ENCODE data around the gene CDC14B.
A peak's percentile ranks its signal among the peaks of the same experiment; 100 is the strongest.

Gene CDC14B

DNA sequence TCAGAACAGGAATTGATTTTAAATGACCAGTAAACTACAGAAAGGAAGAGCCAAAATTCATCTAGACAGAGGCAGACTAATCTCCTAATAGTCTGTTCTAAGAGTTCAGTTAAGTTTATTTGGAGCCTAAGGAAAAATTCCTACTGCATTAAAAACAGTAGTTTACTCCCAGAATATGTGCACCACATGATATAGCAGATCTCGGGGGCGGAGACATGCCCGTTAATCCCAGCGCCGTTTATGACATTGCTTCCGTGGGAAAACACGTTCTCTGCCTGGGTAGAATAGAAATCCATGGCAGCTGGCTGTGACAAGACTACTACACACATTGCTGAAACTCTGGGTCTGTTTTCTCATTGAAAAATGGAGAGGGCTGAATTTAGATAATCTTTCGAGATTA is 158.3 kb downstream of the CDC14B start:
- Histone ChIP-seq H3K36me3 (ENCODE audit: control insufficient read depth, low read depth, low read length) (peaks cover 11% of the 10 kb centered on the region), H3K4me3 (ENCODE audit: low read length) (no peak overlapping the region), H3K9me3 (ENCODE audit: control insufficient read depth, low read depth, low read length) (no peaks in the 10 kb centered on the region), H3K27ac (ENCODE audit: low read length) (no peak overlapping the region), H3K9ac (ENCODE audit: low read length) (no peak overlapping the region), H3K27me3 (ENCODE audit: control insufficient read depth, insufficient read depth, low read length) (no peaks in the 10 kb centered on the region), H3K4me1 (ENCODE audit: control insufficient read depth, low read depth, low read length) (peaks cover 30% of the 10 kb centered on the region)

DNA sequence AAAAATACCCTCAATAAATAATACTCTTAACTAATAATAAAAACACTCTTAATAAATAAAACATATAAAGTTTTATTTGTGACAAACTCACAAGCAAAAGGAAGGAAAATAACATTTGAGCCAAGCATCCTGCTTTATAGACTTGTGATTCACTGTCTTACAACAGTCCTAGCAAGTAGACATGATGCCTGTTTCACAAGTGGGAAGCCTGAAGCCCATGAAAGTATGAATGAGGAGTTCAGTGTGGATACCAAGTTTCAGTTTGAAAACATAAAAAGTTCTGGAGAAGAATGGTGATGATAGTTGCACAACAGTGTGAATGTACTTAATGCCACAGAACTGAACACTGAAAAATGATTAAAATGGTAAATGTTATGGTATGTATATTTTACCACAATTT is 158.8 kb downstream of the CDC14B start:
- H3K4me3 ChIP-seq (ENCODE audit: low read length): no peak overlapping the region
- H3K27me3 ChIP-seq (ENCODE audit: control insufficient read depth, insufficient read depth, low read length): no peaks in the 10 kb centered on the region
- H3K9me3 ChIP-seq (ENCODE audit: control insufficient read depth, low read depth, low read length): no peaks in the 10 kb centered on the region
- H3K9ac ChIP-seq (ENCODE audit: low read length): no peak overlapping the region
- peaks cover 8% of the 10 kb centered on the region for H3K36me3 ChIP-seq (ENCODE audit: control insufficient read depth, low read depth, low read length)
- H3K4me1 ChIP-seq (ENCODE audit: control insufficient read depth, low read depth, low read length): peaks cover 30% of the 10 kb centered on the region
- no peak overlapping the region for H3K27ac ChIP-seq (ENCODE audit: low read length)

- Histone ChIP-seq H3K4me3 (ENCODE audit: low read length) (no peak overlapping the region), H3K4me1 (ENCODE audit: control insufficient read depth, low read depth, low read length) (peaks cover 30% of the 10 kb centered on the region), H3K9me3 (ENCODE audit: control insufficient read depth, low read depth, low read length) (no peaks in the 10 kb centered on the region), H3K9ac (ENCODE audit: low read length) (no peak overlapping the region), H3K27ac (ENCODE audit: low read length) (no peak overlapping the region), H3K27me3 (ENCODE audit: control insufficient read depth, insufficient read depth, low read length) (no peaks in the 10 kb centered on the region), H3K36me3 (ENCODE audit: control insufficient read depth, low read depth, low read length) (peaks cover 4% of the 10 kb centered on the region)
These were observed 159.2 kb downstream of the CDC14B start for GRCh38 chr9:96460470-96460869.

DNA sequence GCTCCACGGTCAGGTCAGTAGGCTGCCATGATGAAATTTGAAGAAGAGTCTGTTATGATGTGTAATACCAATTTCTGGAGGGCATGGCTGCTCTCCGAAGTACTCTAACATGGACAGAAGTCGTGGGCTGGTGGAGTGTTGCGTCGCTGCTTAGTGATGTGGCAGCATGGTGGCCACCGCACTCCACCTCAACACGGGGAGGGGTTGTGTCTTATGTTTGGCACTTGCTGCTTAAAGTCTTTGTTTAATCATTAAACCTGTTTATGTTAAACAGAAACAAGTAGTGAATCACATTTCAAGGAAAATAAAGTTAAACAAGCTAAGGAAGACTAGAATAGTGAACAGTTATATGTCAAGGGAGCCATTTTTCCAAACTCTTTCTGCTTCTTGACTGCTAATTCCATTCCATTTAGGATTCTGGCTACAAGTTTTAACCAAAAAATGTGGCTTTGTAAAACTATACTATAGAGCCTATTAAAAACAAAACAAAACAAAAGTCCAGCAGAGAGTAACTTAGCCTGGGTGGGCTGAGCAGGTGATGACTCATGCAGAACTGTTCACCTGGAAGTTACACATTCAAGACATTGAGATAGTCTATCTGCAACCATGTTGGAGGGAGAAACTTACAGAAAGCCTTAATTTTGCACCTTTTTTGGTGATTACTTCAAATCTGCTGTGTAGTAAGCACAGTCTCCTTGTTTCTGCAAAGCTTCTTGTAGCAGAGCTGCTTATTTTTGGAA is 160.2 kb downstream of the CDC14B start:
- Histone ChIP-seq H3K4me3 (ENCODE audit: low read length) (no peak overlapping the region), H3K36me3 (ENCODE audit: control insufficient read depth, low read depth, low read length) (no peaks in the 10 kb centered on the region), H3K4me1 (ENCODE audit: control insufficient read depth, low read depth, low read length) (peaks cover 30% of the 10 kb centered on the region), H3K9me3 (ENCODE audit: control insufficient read depth, low read depth, low read length) (no peaks in the 10 kb centered on the region), H3K27me3 (ENCODE audit: control insufficient read depth, insufficient read depth, low read length) (no peaks in the 10 kb centered on the region), H3K9ac (ENCODE audit: low read length) (peak overlapping the region; percentile 1), H3K27ac (ENCODE audit: low read length) (no peak overlapping the region)

DNA sequence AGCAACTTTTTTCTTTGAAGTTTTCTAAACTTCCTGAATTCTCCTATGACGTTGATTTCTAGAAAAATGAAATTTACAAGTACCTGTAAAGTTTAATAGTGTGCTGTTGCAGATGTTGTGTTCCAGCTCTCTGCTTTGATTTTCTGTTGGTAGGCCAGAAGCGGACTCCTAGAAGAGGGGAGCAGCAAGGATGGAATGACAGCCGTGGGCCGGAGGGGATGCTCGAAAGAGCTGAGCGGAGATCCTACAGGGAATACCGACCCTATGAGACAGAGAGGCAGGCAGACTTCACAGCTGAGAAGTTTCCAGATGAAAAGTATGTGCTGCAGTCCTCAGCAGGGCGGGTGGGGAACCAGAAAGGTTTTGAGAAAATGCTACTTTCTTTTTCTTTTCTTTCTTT is 161.4 kb downstream of the CDC14B start:
- Histone ChIP-seq H3K9me3 (ENCODE audit: control insufficient read depth, low read depth, low read length) (no peaks in the 10 kb centered on the region), H3K4me3 (ENCODE audit: low read length) (no peak overlapping the region), H3K27ac (ENCODE audit: low read length) (no peak overlapping the region), H3K27me3 (ENCODE audit: control insufficient read depth, insufficient read depth, low read length) (no peaks in the 10 kb centered on the region), H3K4me1 (ENCODE audit: control insufficient read depth, low read depth, low read length) (peaks cover 30% of the 10 kb centered on the region), H3K36me3 (ENCODE audit: control insufficient read depth, low read depth, low read length) (no peaks in the 10 kb centered on the region), H3K9ac (ENCODE audit: low read length) (no peak overlapping the region)

DNA sequence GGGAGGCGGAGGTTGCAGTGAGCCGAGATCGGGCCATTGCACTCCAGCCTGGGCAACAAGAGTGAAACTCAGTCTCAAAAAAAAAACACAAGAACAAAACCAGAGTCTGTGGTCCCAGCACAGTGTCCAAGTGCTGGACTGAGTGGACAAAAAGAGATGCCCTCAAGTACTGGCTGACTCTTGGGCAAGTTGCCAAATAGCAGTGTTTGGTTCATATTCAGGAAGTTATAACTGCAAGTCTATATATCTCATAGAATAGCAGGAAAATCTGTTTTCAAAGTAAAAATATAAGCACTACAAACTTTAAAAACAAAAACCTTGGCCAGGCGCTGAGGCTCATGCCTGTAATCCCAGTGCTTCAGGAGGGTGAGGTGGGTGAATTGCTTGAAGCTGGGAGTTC is 162.4 kb downstream of the CDC14B start:
- Histone ChIP-seq H3K4me3 (ENCODE audit: low read length) (no peak overlapping the region), H3K36me3 (ENCODE audit: control insufficient read depth, low read depth, low read length) (no peaks in the 10 kb centered on the region)

DNA sequence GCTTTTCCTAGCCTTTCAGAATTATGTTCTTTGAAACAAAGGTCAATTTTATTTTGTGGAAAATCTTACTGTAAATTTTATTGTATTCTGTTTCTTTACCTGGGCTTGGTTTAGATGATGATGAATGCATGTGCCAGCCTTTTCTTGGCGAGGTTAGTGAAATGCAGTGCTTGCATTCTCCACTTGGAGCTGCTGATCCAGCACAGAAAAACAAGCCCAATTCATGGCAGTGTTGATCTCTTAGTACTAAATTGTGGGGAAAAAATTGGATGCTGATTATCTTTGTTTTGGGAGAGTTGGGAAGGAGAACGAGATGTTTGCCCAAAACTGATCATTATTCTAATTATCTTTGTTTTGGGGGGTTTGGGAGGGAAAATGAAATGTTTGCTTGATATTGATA is 166.0 kb downstream of the CDC14B start:
- Histone ChIP-seq H3K36me3 (ENCODE audit: control insufficient read depth, low read depth, low read length) (no peaks in the 10 kb centered on the region), H3K27ac (ENCODE audit: low read length) (no peak overlapping the region), H3K27me3 (ENCODE audit: control insufficient read depth, insufficient read depth, low read length) (peaks cover 26% of the 10 kb centered on the region), H3K4me1 (ENCODE audit: control insufficient read depth, low read depth, low read length) (peaks cover 5% of the 10 kb centered on the region), H3K9me3 (ENCODE audit: control insufficient read depth, low read depth, low read length) (no peaks in the 10 kb centered on the region), H3K9ac (ENCODE audit: low read length) (no peak overlapping the region), H3K4me3 (ENCODE audit: low read length) (no peak overlapping the region)

More for the DNA sequence above, 162.4 kb downstream of the CDC14B start:
- Histone ChIP-seq H3K27ac (ENCODE audit: low read length) (no peak overlapping the region), H3K4me1 (ENCODE audit: control insufficient read depth, low read depth, low read length) (peaks cover 25% of the 10 kb centered on the region), H3K9ac (ENCODE audit: low read length) (no peak overlapping the region), H3K27me3 (ENCODE audit: control insufficient read depth, insufficient read depth, low read length) (no peaks in the 10 kb centered on the region), H3K9me3 (ENCODE audit: control insufficient read depth, low read depth, low read length) (no peaks in the 10 kb centered on the region)

GRCh38 chr9:96450613-96451528 is 168.8 kb downstream of the CDC14B start:
- Histone ChIP-seq H3K27ac (ENCODE audit: low read length) (no peak overlapping the region), H3K9me3 (ENCODE audit: control insufficient read depth, low read depth, low read length) (no peaks in the 10 kb centered on the region), H3K4me3 (ENCODE audit: low read length) (peak overlapping the region; percentile 66), H3K9ac (ENCODE audit: low read length) (peak overlapping the region; percentile 18), H3K36me3 (ENCODE audit: control insufficient read depth, low read depth, low read length) (no peaks in the 10 kb centered on the region), H3K27me3 (ENCODE audit: control insufficient read depth, insufficient read depth, low read length) (peaks cover 34% of the 10 kb centered on the region), H3K4me1 (ENCODE audit: control insufficient read depth, low read depth, low read length) (peaks cover 5% of the 10 kb centered on the region)

Data from iPS-18a (cell line).